H1 (cell line): Measurements from ENCODE around the gene GREM2. TPM values are rescaled to one million over a fixed set of nuclear protein-coding genes. Genes with fewer than 3 reads are reported as not detected.

Experiments used
- CTCF ChIA-PET: fragments of 300-600 bp; sonication (Branson Sonifier 250); formaldehyde crosslinking; loops from one replicate; lab custom pipeline; 2021; ENCODE audit not compliant: partially characterized antibody; lab: Charles Lee
- POLR2A ChIA-PET: fragments of 300-600 bp; sonication (Branson Sonifier 250); formaldehyde crosslinking; loops from one replicate; lab custom pipeline; 2021; ENCODE audit warnings: inconsistent platforms; ENCODE audit not compliant: partially characterized antibody; lab: Charles Lee
- DNase-seq, 2 experiments: peaks; one replicate each; pipeline versions ENCODE4 v3.0.0 to v3.0.0-alpha.2; 2010 to 2022; ENCODE audit warnings: low spot score in 2 of 2, low read depth in 1 of 2, mixed read lengths in 1 of 2
- FAIRE-seq: peaks from 2 replicates; lab custom pipeline; 2011; peaks lifted over from hg19 to GRCh38; lab: Jason Lieb, UNC
- H2AFZ ChIP-seq: 2 replicates; pipeline ENCODE4 v1.8.1; 2012; ENCODE audit warnings: low read length, inconsistent platforms
- H2AK5ac ChIP-seq: 2 replicates; pipeline ENCODE4 v1.6.1; 2013; ENCODE audit warnings: low read depth, low read length
- H2BK120ac ChIP-seq: replicated peaks from 2 replicates; pipeline ENCODE3; 2013; ENCODE audit warnings: low read depth, low read length, inconsistent platforms
- H2BK12ac ChIP-seq: 2 replicates; pipeline ENCODE4 v1.6.1; 2013; ENCODE audit warnings: low read depth, low read length
- H2BK15ac ChIP-seq: 2 replicates; pipeline ENCODE4 v1.6.1; 2013; ENCODE audit warnings: low read length
- H2BK20ac ChIP-seq: 2 replicates; pipeline ENCODE4 v1.6.1; 2013; ENCODE audit warnings: low read length
- H2BK5ac ChIP-seq: 2 replicates; pipeline ENCODE4 v1.6.1; 2013; ENCODE audit warnings: low read depth, low read length
- H3K14ac ChIP-seq: 2 replicates; pipeline ENCODE4 v1.6.1; 2013; ENCODE audit warnings: inconsistent platforms; ENCODE audit not compliant: insufficient read length
- H3K18ac ChIP-seq: 2 replicates; pipeline ENCODE4 v1.6.1; 2013; ENCODE audit warnings: low read length; ENCODE audit errors: extremely low read depth
- H3K23ac ChIP-seq: 2 replicates; pipeline ENCODE4 v1.6.1; 2013; ENCODE audit warnings: inconsistent platforms; ENCODE audit not compliant: insufficient read length
- H3K23me2 ChIP-seq: 2 replicates; pipeline ENCODE4 v1.6.1; 2013; ENCODE audit warnings: low read depth, low read length
- H3K27ac ChIP-seq: 2 replicates; pipeline ENCODE4 v1.6.1; 2011; ENCODE audit warnings: low read depth, low read length, inconsistent platforms
- H3K27me3 ChIP-seq, 4 experiments: replicated peaks in 1 of 4; 1 replicate in 1 of 4; 2 replicates in 3 of 4; pipeline versions ENCODE4 v1.6.1 to v1.8.1; 2011 to 2013; ENCODE audit warnings: low read length in 3 of 4, mild to moderate bottlenecking in 3 of 4, inconsistent platforms in 2 of 4, mixed read lengths in 2 of 4, moderate library complexity in 1 of 4; ENCODE audit not compliant: control insufficient read depth in 3 of 4, insufficient read depth in 3 of 4; ENCODE audit errors: extremely low read depth in 1 of 4
- H3K36me3 ChIP-seq, 4 experiments: 2 replicates each; pipeline versions ENCODE4 v1.6.1 to v1.8.1; 2011 to 2013; ENCODE audit warnings: mild to moderate bottlenecking in 4 of 4, low read length in 3 of 4, moderate library complexity in 2 of 4, control low read depth in 1 of 4, inconsistent platforms in 1 of 4; ENCODE audit not compliant: insufficient read depth in 4 of 4, control insufficient read depth in 2 of 4
- H3K4ac ChIP-seq: replicated peaks from 2 replicates; pipeline ENCODE3; 2013; ENCODE audit warnings: low read length, low read depth, mixed read lengths, inconsistent platforms; ENCODE audit not compliant: insufficient read length
- H3K4me1 ChIP-seq, 4 experiments: replicated peaks in 1 of 4; 1 replicate in 1 of 4; 2 replicates in 3 of 4; pipeline versions ENCODE4 v1.6.1 to v1.8.1; 2011 to 2013; ENCODE audit warnings: low read length in 3 of 4, inconsistent platforms in 2 of 4, mixed read lengths in 1 of 4; ENCODE audit not compliant: insufficient read depth in 4 of 4, control insufficient read depth in 3 of 4
- H3K4me2 ChIP-seq, 2 experiments: 2 replicates each; pipeline versions ENCODE4 v1.6.1 to v1.8.1; 2011 to 2013; ENCODE audit warnings: low read depth in 2 of 2, low read length in 2 of 2, control low read depth in 1 of 2, inconsistent platforms in 1 of 2, mild to moderate bottlenecking in 1 of 2; ENCODE audit not compliant: insufficient read depth in 1 of 2
- H3K4me3 ChIP-seq, 4 experiments: fragments of 200-600, 300-600 bp in 1 of 4; sonication (generic), shearing (Covaris generic), sonication (Bioruptor Twin) in 1 of 4; 2 replicates each; pipeline versions ENCODE4 v1.5.1 to v1.8.1; 2011 to 2016; ENCODE audit warnings: low read length in 4 of 4, low read depth in 3 of 4, control low read depth in 2 of 4, inconsistent platforms in 2 of 4, mild to moderate bottlenecking in 2 of 4, mixed read lengths in 1 of 4, moderate library complexity in 1 of 4; ENCODE audit not compliant: insufficient read depth in 2 of 4; ENCODE audit errors: extremely low read depth in 1 of 4
- H3K56ac ChIP-seq: replicated peaks from 2 replicates; pipeline ENCODE3; 2013; ENCODE audit warnings: low read depth, mild to moderate bottlenecking, mixed read lengths, low read length, inconsistent platforms; ENCODE audit not compliant: insufficient read length
- H3K79me1 ChIP-seq: 2 replicates; pipeline ENCODE4 v1.6.1; 2013; ENCODE audit warnings: low read depth, low read length, control low read depth
- H3K79me2 ChIP-seq, 2 experiments: 2 replicates each; pipeline versions ENCODE4 v1.6.1 to v1.8.1; 2012 to 2013; ENCODE audit warnings: low read length in 2 of 2, mild to moderate bottlenecking in 2 of 2, inconsistent platforms in 1 of 2; ENCODE audit not compliant: insufficient read depth in 2 of 2, control insufficient read depth in 1 of 2
- H3K9ac ChIP-seq, 4 experiments: replicated peaks in 1 of 4; 1 replicate in 1 of 4; 2 replicates in 3 of 4; pipeline versions ENCODE4 v1.6.1 to v1.8.1; 2011 to 2013; ENCODE audit warnings: low read depth in 3 of 4, low read length in 3 of 4, control low read depth in 2 of 4, mild to moderate bottlenecking in 2 of 4, moderate library complexity in 2 of 4, inconsistent platforms in 1 of 4; ENCODE audit errors: extremely low read depth in 1 of 4
- H3K9me3 ChIP-seq, 2 experiments: 2 replicates each; pipeline versions ENCODE4 v1.6.1 to v1.8.1; 2012 to 2013; ENCODE audit warnings: mild to moderate bottlenecking in 2 of 2, moderate library complexity in 2 of 2, control low read depth in 1 of 2, inconsistent platforms in 1 of 2, low read depth in 1 of 2, low read length in 1 of 2, mixed read lengths in 1 of 2; ENCODE audit not compliant: insufficient read depth in 2 of 2
- H4K20me1 ChIP-seq, 2 experiments: replicated peaks in 1 of 2; 2 replicates each; pipeline versions ENCODE3 to v1.8.1; 2011 to 2013; ENCODE audit warnings: inconsistent platforms in 2 of 2, low read length in 2 of 2, mild to moderate bottlenecking in 1 of 2; ENCODE audit not compliant: insufficient read depth in 2 of 2, control insufficient read depth in 1 of 2
- H4K5ac ChIP-seq: 2 replicates; pipeline ENCODE4 v1.6.1; 2013; ENCODE audit warnings: low read length, low read depth, mixed read lengths, inconsistent platforms; ENCODE audit not compliant: insufficient read length
- H4K8ac ChIP-seq: 2 replicates; pipeline ENCODE4 v1.8.0; 2013; ENCODE audit warnings: mild to moderate bottlenecking, moderate library complexity, low read length, inconsistent platforms; ENCODE audit not compliant: insufficient read depth; ENCODE audit errors: extremely low read depth
- H4K91ac ChIP-seq: replicated peaks from 2 replicates; pipeline ENCODE3; 2013; ENCODE audit warnings: low read length, mixed read lengths, inconsistent platforms; ENCODE audit not compliant: insufficient read length
- CHD1 ChIP-seq: IDR thresholded peaks from 2 replicates; pipeline ENCODE4 v1.6.1; 2012; ENCODE audit warnings: low read depth, low read length, improper control_type of control experiment
- CHD2 ChIP-seq: IDR thresholded peaks from 2 replicates; pipeline ENCODE4 v1.6.1; 2012; ENCODE audit warnings: low read length, improper control_type of control experiment
- EGR1 ChIP-seq: IDR thresholded peaks from 2 replicates; pipeline ENCODE4 v1.6.1; 2011; ENCODE audit warnings: low read depth, low read length, borderline replicate concordance
- EP300 ChIP-seq, 2 experiments: IDR thresholded peaks; 1 replicate in 1 of 2; 2 replicates in 1 of 2; pipeline ENCODE4 v1.6.1; 2011 to 2012; ENCODE audit warnings: low read depth in 2 of 2, low read length in 2 of 2, mild to moderate bottlenecking in 2 of 2, borderline replicate concordance in 1 of 2, inconsistent platforms in 1 of 2, moderate library complexity in 1 of 2
- SP2 ChIP-seq: IDR thresholded peaks from 2 replicates; pipeline ENCODE4 v1.6.1; 2012; ENCODE audit warnings: mild to moderate bottlenecking, low read length, inconsistent platforms
- ZNF274 ChIP-seq: IDR thresholded peaks from 2 replicates; pipeline ENCODE4 v1.7.0; 2012; ENCODE audit warnings: low read length, borderline replicate concordance; ENCODE audit errors: extremely low read depth
- WGBS, 2 experiments: shearing (Covaris generic) in 1 of 2; methylation state at CpG; one replicate each; pipeline versions ENCODE4 v1.1.6 to v1.1.7; 2013 to 2015; ENCODE audit warnings: low lambda C conversion rate in 2 of 2, mixed read lengths in 2 of 2, inconsistent platforms in 1 of 2, low coverage in 1 of 2, missing lambda C conversion rate in 1 of 2; ENCODE audit not compliant: insufficient replicate concordance in 2 of 2, insufficient coverage in 1 of 2, insufficient read length in 1 of 2; ENCODE audit errors: extremely low coverage in 1 of 2, missing lambda C conversion rate in 1 of 2; 5-methylcytosine and 5-hydroxymethylcytosine counted together
- polyA plus RNA-seq, 7 experiments: library from polyadenylated mRNA; depleted of rRNA in 3 of 7; stranded (reverse) in 5 of 7; unstranded in 2 of 7; fragments of >200 nt in 5 of 7; fragments of 200-250 nt in 2 of 7; gene quantifications; 1 replicate in 5 of 7; 2 replicates in 1 of 7; 4 replicates in 1 of 7; pipeline versions ENCODE4 v1.2.1 to v1.2.3, GENCODE V29; 2011 to 2013; ENCODE audit warnings: missing spikeins in 2 of 7, mixed read lengths in 2 of 7
- total RNA-seq: library from RNA; stranded (reverse); fragmentation: NEBNext Ultra II Directional; extraction: Animal tissue kit (Norgen Biotek cat#: 25700); gene quantifications from 2 replicates; pipeline ENCODE4 v1.2.1, GENCODE V29; 2021

Gene GREM2
- total and polyA plus RNA-seq, 2 of the 8 experiments (the other 6 are each of a cell fraction or from before 2014, with no cell fraction given), result 0.05 TPM; not detected in 1

DNA sequence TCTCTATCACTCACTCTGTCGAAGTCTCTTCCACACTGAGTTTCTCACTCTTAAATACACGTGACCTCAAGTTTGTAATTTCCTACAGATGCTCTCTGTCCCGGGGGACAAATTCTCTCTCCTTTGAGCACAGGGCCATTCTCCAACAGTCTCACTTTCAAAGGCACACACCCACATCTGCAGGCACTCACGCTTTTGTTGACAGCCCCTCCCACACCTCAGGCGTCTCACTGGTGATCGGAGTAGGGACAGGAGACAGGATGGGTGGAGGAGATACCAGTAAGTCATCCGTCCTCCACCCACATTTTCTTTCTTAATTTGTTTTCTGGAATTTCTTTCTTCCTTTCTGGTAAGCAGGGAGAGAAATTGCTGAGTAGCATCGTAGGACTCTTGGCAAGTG lies 40.6 kb upstream of the GREM2 start:
- POLR2A ChIA-PET, result no interaction called here
- Histone ChIP-seq H2BK5ac (no peak overlapping the region), H3K18ac (no peak overlapping the region), H2BK20ac (no peak overlapping the region), H3K4me3 (no peak overlapping the region), H3K23ac (no peak overlapping the region), H4K20me1 (no peaks in the 10 kb centered on the region), H3K27ac (no peak overlapping the region), H2AFZ (0 out of 2 replicates have a peak overlapping the region, but pooled peaks have one; percentile 26), H2BK120ac (no peak overlapping the region), H3K56ac (no peak overlapping the region), H3K4me1 (no peaks in the 10 kb centered on the region), H2AK5ac (no peak overlapping the region), H3K79me2 (no peaks in the 10 kb centered on the region), H4K5ac (no peak overlapping the region), H3K4ac (no peak overlapping the region), H4K91ac (no peak overlapping the region), H2BK12ac (no peak overlapping the region), H3K14ac (no peak overlapping the region), H3K23me2 (no peaks in the 10 kb centered on the region), H3K27me3 (no peaks in the 10 kb centered on the region), H3K4me2 (no peak overlapping the region), H3K36me3 (no peaks in the 10 kb centered on the region), H3K9me3 (no peaks in the 10 kb centered on the region), H3K79me1 (no peaks in the 10 kb centered on the region), H3K9ac (no peak overlapping the region), H4K8ac (no peak overlapping the region), H2BK15ac (no peak overlapping the region)
- WGBS, 2 experiments, result 80% methylated on average over 8 of the region's 8 CpGs; no CpG with 5 or more reads in 1 of the 2 experiments
- no peak for DNase-seq
- no peak for FAIRE-seq
- no peak for TF ChIP-seq EGR1
- no peak for TF ChIP-seq CHD2
- TF ChIP-seq CHD1, result no peak
- TF ChIP-seq EP300 (IDR thresholded peaks at IDR 0.05; ENCODE audit: borderline replicate concordance in 1 of 2, low read depth in 2 of 2, low read length in 2 of 2), result no peak
- no peak for TF ChIP-seq SP2
- TF ChIP-seq ZNF274, result no peak
- CTCF ChIA-PET, result no interaction called here
